ENCODE results near the gene TRIM75.

Gene TRIM75

DNA sequence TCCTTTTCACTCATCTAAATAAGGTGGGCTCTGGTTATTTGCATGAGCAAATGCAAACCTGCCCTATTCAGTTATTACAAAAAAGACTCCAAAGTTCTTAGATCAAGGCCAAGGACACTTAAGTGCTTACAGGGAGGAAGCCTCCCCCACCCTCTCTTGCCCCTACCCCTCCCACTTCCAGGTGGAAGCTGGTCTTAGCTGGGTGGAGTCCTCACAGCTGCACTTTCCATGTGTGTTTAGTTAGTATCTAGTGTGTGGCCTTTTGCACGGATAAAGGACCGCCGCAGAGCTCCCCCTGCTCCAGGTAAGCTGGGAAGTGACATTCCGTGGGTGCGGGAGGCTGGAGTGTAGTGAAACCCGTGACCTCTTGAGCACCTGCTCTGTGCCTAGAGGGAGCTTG is at the start of gene TRIM75:
Gene TRIM75, plus strand, starts transcription at position 222 of the 400 bp plus-strand sequence. CDS start 5,282 bp downstream, outside the sequence.
- Histone ChIP-seq H3K9ac (ENCODE audit: low read length in 5 of 5) (no peak within 1 kb of the TSS), H3K4me1 (ENCODE audit: control insufficient read depth in 5 of 5, insufficient read depth in 5 of 5, low read length in 5 of 5) (no peaks in the 10 kb centered on the region), H3K36me3 (ENCODE audit: control insufficient read depth in 5 of 5, insufficient read depth in 5 of 5, low read length in 5 of 5) (no peaks in the 10 kb centered on the region), H3K27ac (ENCODE audit: low read depth, low read length) (no peak within 1 kb of the TSS), H3K27me3 (ENCODE audit: control insufficient read depth in 5 of 5, insufficient read depth in 4 of 5, low read length in 5 of 5) (no peaks in the 10 kb centered on the region), H3K4me3 (ENCODE audit: low read depth in 1 of 5, low read length in 5 of 5) (no peak within 1 kb of the TSS), H3K9me3 (ENCODE audit: control insufficient read depth in 5 of 5, low read length in 5 of 5) (no peaks in the 10 kb centered on the region)

DNA sequence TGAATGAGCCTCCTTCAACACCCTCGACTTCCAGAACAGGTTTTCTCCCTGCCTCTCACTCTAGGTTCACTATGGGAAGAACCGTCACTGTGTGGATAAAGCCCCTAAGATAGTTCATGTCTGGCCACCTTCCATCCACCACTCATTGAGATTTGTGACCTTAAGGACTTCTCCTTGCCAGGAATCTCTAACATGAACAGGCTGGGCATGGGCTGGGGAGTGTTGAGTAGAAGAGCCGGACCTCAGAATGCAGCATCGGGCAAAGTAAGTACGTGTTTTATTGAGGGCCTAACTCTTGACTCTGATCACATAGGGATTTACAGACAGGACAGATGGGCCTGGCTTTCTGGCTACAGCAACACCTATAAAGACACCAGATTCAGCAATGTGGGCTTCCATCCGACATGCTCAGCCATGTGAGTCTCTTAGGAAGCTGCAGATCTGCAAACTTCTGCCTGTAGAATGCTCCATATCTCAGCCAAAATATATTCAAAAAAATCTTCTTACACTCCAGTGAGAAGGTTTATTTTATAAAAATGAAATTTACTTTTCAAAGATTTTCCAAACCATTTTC is 48.2 kb upstream of the TRIM75 start:
- Histone ChIP-seq H3K9me3 (ENCODE audit: control insufficient read depth in 5 of 5, low read length in 5 of 5) (no peaks in the 10 kb centered on the region), H3K4me1 (ENCODE audit: control insufficient read depth in 5 of 5, insufficient read depth in 5 of 5, low read length in 5 of 5) (no peaks in the 10 kb centered on the region), H3K27ac (ENCODE audit: low read depth, low read length) (no peak overlapping the region), H3K36me3 (ENCODE audit: control insufficient read depth in 5 of 5, insufficient read depth in 5 of 5, low read length in 5 of 5) (no peaks in the 10 kb centered on the region), H3K4me3 (ENCODE audit: low read depth in 1 of 5, low read length in 5 of 5) (no peak overlapping the region), H3K27me3 (ENCODE audit: control insufficient read depth in 5 of 5, insufficient read depth in 4 of 5, low read length in 5 of 5) (peaks cover 0 to 3% (median 0%) of the 10 kb centered on the region in 5 donors), H3K9ac (ENCODE audit: low read length in 5 of 5) (no peak overlapping the region)

DNA sequence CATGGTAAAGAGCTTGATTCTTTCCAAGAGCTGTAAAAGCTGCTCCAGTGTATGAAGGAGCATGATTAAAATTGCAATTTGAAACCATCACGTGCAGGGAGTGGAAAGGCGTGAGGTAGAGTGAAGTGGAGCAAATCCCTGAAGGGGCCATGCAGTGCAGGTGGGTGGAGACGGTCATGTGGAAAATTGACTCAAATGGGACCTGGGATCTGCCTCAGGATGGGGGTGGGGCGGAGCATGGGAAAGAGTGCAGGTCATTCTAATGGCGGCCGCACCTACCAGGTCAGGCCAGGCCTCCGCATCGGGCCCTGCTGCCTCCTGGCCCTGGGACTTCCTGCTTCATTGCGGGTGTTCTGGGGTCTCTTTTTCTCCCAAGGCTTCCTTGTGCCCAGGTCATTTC is 47.2 kb upstream of the TRIM75 start:
- H3K9ac ChIP-seq (ENCODE audit: low read length in 5 of 5) = no peak overlapping the region
- H3K27ac ChIP-seq (ENCODE audit: low read depth, low read length) = no peak overlapping the region
- H3K4me3 ChIP-seq (ENCODE audit: low read depth in 1 of 5, low read length in 5 of 5) = no peak overlapping the region
- no peaks in the 10 kb centered on the region for H3K36me3 ChIP-seq (ENCODE audit: control insufficient read depth in 5 of 5, insufficient read depth in 5 of 5, low read length in 5 of 5)
- no peaks in the 10 kb centered on the region for H3K4me1 ChIP-seq (ENCODE audit: control insufficient read depth in 5 of 5, insufficient read depth in 5 of 5, low read length in 5 of 5)
- H3K27me3 ChIP-seq (ENCODE audit: control insufficient read depth in 5 of 5, insufficient read depth in 4 of 5, low read length in 5 of 5) = peaks cover 0 to 3% (median 0%) of the 10 kb centered on the region in 5 donors
- no peaks in the 10 kb centered on the region for H3K9me3 ChIP-seq (ENCODE audit: control insufficient read depth in 5 of 5, low read length in 5 of 5)

DNA sequence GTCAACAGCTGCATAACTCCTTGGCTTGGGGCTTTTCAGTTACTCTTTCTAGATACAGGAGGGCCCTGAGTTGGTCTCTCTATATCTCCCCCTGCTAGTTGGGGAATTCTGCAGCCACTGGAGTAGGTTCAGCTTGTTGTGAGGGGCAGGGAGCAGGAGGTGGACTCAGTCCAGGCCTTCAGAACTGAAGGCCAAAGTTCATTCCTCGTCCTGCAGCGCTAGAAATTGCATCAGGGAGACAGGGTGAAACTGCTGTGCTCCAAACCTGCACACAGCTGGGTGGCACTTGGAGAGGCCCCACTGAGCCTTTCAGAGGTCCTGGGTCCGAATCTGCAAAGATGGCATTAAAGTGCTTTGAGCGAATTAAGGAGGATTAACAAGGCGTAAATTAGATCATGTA is 46.8 kb upstream of the TRIM75 start:
- no peak overlapping the region for H3K9ac ChIP-seq (ENCODE audit: low read length in 5 of 5)
- no peak overlapping the region for H3K27ac ChIP-seq (ENCODE audit: low read depth, low read length)
- peaks cover 0 to 3% (median 0%) of the 10 kb centered on the region in 5 donors for H3K27me3 ChIP-seq (ENCODE audit: control insufficient read depth in 5 of 5, insufficient read depth in 4 of 5, low read length in 5 of 5)
- no peaks in the 10 kb centered on the region for H3K36me3 ChIP-seq (ENCODE audit: control insufficient read depth in 5 of 5, insufficient read depth in 5 of 5, low read length in 5 of 5)
- H3K4me3 ChIP-seq (ENCODE audit: low read depth in 1 of 5, low read length in 5 of 5) = no peak overlapping the region
- H3K4me1 ChIP-seq (ENCODE audit: control insufficient read depth in 5 of 5, insufficient read depth in 5 of 5, low read length in 5 of 5) = no peaks in the 10 kb centered on the region
- H3K9me3 ChIP-seq (ENCODE audit: control insufficient read depth in 5 of 5, low read length in 5 of 5) = no peaks in the 10 kb centered on the region

DNA sequence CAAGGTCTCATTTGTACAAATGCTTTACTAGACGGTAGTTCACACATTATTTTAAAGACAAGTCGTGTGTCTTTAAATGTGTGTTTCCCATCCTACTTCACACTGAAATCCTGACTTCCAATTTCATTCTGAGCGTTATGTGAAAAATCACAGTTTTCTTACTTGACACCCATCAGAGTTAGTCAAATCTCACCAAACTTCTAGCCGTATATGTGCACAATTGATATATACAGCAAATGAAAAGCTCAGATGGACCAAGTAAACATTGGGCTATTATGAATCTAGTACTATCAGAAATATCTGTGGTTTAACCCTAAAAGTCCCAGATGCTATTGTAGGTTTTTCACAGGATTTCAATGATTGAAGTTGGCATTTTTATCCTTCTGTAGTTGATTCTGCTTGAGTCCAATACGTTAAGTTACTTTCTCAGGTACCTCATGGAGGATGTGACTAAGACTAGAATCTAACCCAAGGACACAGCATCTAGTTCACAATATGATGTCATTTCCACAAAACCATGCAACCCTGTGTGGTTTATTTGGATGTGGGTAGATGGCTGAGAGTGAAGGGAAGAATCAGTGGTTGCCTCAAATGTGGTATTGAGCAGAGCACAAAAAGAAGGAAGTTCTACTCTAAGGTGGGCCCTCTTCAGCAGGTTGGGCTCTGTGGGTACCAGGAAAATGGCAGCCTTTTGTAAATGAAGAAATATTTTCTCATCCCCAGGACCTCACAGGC is 44.0 kb upstream of the TRIM75 start:
- Histone ChIP-seq H3K9me3 (ENCODE audit: control insufficient read depth in 5 of 5, low read length in 5 of 5) (no peaks in the 10 kb centered on the region), H3K27me3 (ENCODE audit: control insufficient read depth in 5 of 5, insufficient read depth in 4 of 5, low read length in 5 of 5) (peaks cover 0 to 3% (median 0%) of the 10 kb centered on the region in 5 donors), H3K4me1 (ENCODE audit: control insufficient read depth in 5 of 5, insufficient read depth in 5 of 5, low read length in 5 of 5) (no peaks in the 10 kb centered on the region), H3K9ac (ENCODE audit: low read length in 5 of 5) (no peak overlapping the region), H3K36me3 (ENCODE audit: control insufficient read depth in 5 of 5, insufficient read depth in 5 of 5, low read length in 5 of 5) (no peaks in the 10 kb centered on the region), H3K4me3 (ENCODE audit: low read depth in 1 of 5, low read length in 5 of 5) (no peak overlapping the region), H3K27ac (ENCODE audit: low read depth, low read length) (no peak overlapping the region)

DNA sequence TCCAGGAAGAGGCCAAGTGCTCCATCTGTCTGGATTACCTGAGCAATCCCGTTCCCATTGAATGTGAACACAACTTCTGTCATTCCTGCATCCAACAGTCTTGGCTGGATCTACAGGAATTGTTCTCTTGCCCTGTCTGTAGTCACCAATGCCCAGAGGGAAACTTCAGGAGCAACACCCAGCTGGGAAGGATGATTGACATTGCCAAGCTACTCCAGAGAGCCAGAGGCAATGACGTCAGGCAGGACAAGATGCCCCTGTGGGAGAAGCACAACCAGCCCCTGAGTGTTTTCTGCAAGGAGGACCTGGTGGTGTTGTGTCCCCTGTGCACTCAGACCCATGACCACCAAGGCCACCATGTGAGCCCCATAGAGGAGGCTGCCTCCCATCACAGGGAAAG is 43.2 kb upstream of the TRIM75 start:
- Histone ChIP-seq H3K36me3 (ENCODE audit: control insufficient read depth in 5 of 5, insufficient read depth in 5 of 5, low read length in 5 of 5) (no peaks in the 10 kb centered on the region), H3K27ac (ENCODE audit: low read depth, low read length) (no peak overlapping the region), H3K27me3 (ENCODE audit: control insufficient read depth in 5 of 5, insufficient read depth in 4 of 5, low read length in 5 of 5) (peaks cover 0 to 3% (median 0%) of the 10 kb centered on the region in 5 donors), H3K4me1 (ENCODE audit: control insufficient read depth in 5 of 5, insufficient read depth in 5 of 5, low read length in 5 of 5) (no peaks in the 10 kb centered on the region), H3K9me3 (ENCODE audit: control insufficient read depth in 5 of 5, low read length in 5 of 5) (no peaks in the 10 kb centered on the region), H3K9ac (ENCODE audit: low read length in 5 of 5) (no peak overlapping the region), H3K4me3 (ENCODE audit: low read depth in 1 of 5, low read length in 5 of 5) (no peak overlapping the region)

DNA sequence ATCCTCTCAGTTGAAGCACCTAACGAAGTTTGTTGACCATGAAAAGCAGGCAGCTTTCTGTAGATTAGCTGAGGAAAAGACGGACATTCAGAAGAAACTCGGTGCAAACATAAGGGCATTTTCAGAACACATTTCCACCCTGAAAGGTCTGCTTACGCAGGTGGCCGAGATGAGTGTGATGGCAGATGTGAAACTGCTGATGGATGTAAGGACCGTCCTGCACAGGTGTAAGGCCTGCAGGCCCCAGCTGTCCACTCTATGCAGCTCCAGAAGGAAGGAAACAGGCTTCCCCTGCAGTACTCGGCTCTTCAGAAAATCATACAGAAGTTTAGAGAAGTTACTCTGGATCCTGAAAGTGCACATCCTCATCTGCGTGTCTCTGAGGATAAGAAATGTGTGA is 42.7 kb upstream of the TRIM75 start:
- Histone ChIP-seq H3K4me3 (ENCODE audit: low read depth in 1 of 5, low read length in 5 of 5) (no peak overlapping the region), H3K9me3 (ENCODE audit: control insufficient read depth in 5 of 5, low read length in 5 of 5) (no peaks in the 10 kb centered on the region), H3K4me1 (ENCODE audit: control insufficient read depth in 5 of 5, insufficient read depth in 5 of 5, low read length in 5 of 5) (no peaks in the 10 kb centered on the region), H3K27ac (ENCODE audit: low read depth, low read length) (no peak overlapping the region), H3K27me3 (ENCODE audit: control insufficient read depth in 5 of 5, insufficient read depth in 4 of 5, low read length in 5 of 5) (peaks cover 0 to 3% (median 0%) of the 10 kb centered on the region in 5 donors), H3K36me3 (ENCODE audit: control insufficient read depth in 5 of 5, insufficient read depth in 5 of 5, low read length in 5 of 5) (no peaks in the 10 kb centered on the region), H3K9ac (ENCODE audit: low read length in 5 of 5) (no peak overlapping the region)

DNA sequence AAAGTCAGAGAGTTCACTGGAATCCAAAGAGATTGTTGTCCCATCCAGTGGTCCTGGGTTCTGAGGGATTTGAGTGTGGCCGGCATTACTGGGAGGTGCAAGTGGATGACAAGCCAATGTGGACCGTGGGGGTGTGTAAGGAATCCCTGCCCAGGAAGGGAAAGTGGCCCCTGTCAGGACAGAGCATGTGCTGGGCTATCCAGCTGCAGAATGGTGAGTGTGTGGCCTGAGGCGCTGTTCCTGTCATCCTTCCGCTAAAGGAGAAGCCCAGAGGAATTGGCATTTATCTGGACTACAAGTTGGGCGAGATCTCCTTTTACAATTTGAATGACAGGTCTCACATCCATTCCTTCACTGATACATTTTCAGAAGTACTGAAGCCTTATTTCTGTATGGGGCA is 42.3 kb upstream of the TRIM75 start:
- no peak overlapping the region for H3K9ac ChIP-seq (ENCODE audit: low read length in 5 of 5)
- H3K27me3 ChIP-seq (ENCODE audit: control insufficient read depth in 5 of 5, insufficient read depth in 4 of 5, low read length in 5 of 5) = peaks cover 0 to 3% (median 0%) of the 10 kb centered on the region in 5 donors
- H3K4me1 ChIP-seq (ENCODE audit: control insufficient read depth in 5 of 5, insufficient read depth in 5 of 5, low read length in 5 of 5) = no peaks in the 10 kb centered on the region
- no peaks in the 10 kb centered on the region for H3K9me3 ChIP-seq (ENCODE audit: control insufficient read depth in 5 of 5, low read length in 5 of 5)
- no peak overlapping the region for H3K4me3 ChIP-seq (ENCODE audit: low read depth in 1 of 5, low read length in 5 of 5)
- no peaks in the 10 kb centered on the region for H3K36me3 ChIP-seq (ENCODE audit: control insufficient read depth in 5 of 5, insufficient read depth in 5 of 5, low read length in 5 of 5)
- no peak overlapping the region for H3K27ac ChIP-seq (ENCODE audit: low read depth, low read length)

DNA sequence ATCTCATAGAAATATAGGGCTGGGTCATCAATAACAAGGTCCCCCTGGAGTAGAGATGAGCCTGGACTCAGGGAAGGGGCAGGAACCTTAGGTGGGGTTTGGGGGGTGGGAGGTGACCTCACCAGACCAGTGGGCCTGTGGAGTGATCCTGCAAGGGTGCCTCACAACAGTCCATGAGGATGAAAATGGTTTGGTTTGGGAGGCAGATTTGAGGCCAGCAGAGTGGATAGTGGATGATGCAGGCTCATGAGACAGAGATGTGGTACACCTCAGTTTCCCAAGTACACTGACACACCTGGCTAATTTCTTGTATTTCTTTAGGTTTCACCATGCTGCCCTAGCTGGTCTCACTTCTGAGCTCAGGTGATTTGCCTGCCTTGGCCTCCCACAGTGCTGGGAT is 40.0 kb upstream of the TRIM75 start:
- no peaks in the 10 kb centered on the region for H3K36me3 ChIP-seq (ENCODE audit: control insufficient read depth in 5 of 5, insufficient read depth in 5 of 5, low read length in 5 of 5)
- peaks cover 0 to 3% (median 0%) of the 10 kb centered on the region in 5 donors for H3K27me3 ChIP-seq (ENCODE audit: control insufficient read depth in 5 of 5, insufficient read depth in 4 of 5, low read length in 5 of 5)
- no peak overlapping the region for H3K9ac ChIP-seq (ENCODE audit: low read length in 5 of 5)
- H3K27ac ChIP-seq (ENCODE audit: low read depth, low read length) = no peak overlapping the region
- H3K4me3 ChIP-seq (ENCODE audit: low read depth in 1 of 5, low read length in 5 of 5) = no peak overlapping the region
- H3K4me1 ChIP-seq (ENCODE audit: control insufficient read depth in 5 of 5, insufficient read depth in 5 of 5, low read length in 5 of 5) = no peaks in the 10 kb centered on the region
- no peaks in the 10 kb centered on the region for H3K9me3 ChIP-seq (ENCODE audit: control insufficient read depth in 5 of 5, low read length in 5 of 5)

DNA sequence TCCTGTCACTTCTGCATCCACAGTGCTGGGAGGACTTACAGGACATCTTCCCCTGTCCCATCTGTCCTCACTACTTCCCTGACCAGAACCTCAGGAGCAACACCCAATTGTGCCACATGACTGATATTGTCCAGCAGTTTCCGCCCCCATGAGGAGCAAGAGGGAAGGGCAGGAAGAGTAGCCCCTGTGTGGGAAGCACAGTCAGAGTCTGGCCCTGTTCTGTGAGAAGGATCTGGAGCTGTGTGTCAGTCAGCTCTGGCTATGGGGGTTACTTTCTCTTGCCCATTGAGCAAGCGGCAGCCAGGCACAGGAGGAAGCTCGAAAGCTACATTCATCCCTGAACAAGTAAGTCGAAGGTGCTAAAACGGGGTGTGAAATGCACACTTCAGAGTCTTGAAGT is 36.7 kb upstream of the TRIM75 start:
- Histone ChIP-seq H3K27ac (ENCODE audit: low read depth, low read length) (no peak overlapping the region), H3K9ac (ENCODE audit: low read length in 5 of 5) (no peak overlapping the region), H3K4me1 (ENCODE audit: control insufficient read depth in 5 of 5, insufficient read depth in 5 of 5, low read length in 5 of 5) (no peaks in the 10 kb centered on the region), H3K9me3 (ENCODE audit: control insufficient read depth in 5 of 5, low read length in 5 of 5) (no peaks in the 10 kb centered on the region), H3K4me3 (ENCODE audit: low read depth in 1 of 5, low read length in 5 of 5) (no peak overlapping the region), H3K36me3 (ENCODE audit: control insufficient read depth in 5 of 5, insufficient read depth in 5 of 5, low read length in 5 of 5) (no peaks in the 10 kb centered on the region), H3K27me3 (ENCODE audit: control insufficient read depth in 5 of 5, insufficient read depth in 4 of 5, low read length in 5 of 5) (no peaks in the 10 kb centered on the region)
